Right lobe of liver (tissue), 4 donors: ENCODE results near the gene KCNMA1.

Experiments
- CTCF ChIP-seq, 4 donors: fragments of 200-600 bp in 3 of 4; fragments of 450-650 bp in 1 of 4; IDR thresholded peaks; one replicate each; pipeline versions ENCODE4 v1.5.1 to v1.8.0; 2016 to 2022; ENCODE audit warnings: antibody characterized with exemption in 4 of 4, mild to moderate bottlenecking in 2 of 4
- POLR2A ChIP-seq: fragments of 450-650 bp; IDR thresholded peaks from one replicate; pipeline ENCODE4 v1.6.1; 2017; ENCODE audit warnings: antibody characterized with exemption, mild to moderate bottlenecking
- donor health status: DM: no; HTN: no; CAD: no.
- donor health status: DM: no; HTN: no; CAD: no.
- donor health status: DM: no; HTN: yes; CAD: no.

DNA sequence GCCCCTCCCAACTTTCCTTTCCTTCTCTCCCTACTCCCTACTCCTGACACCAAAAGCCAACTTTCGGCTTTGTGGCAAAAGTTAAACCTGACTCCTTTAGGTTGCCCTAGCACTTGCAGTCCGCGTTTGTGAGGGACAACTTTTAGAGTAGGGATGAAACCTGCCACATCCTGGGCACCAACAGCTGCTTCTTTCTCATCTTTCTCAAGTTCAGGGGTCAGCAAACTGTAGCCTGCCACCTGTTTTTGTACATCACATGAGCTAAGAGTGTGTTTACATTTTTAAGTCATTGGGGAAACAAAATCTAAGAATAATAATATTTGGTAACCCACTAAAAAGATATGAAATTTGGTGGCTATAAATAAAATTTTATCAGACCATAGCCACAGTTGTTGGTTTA, 660.6 kb downstream of the KCNMA1 start:
- TF ChIP-seq POLR2A (no peak), CTCF (IDR thresholded peaks at IDR 0.05) (no peak)
